ENCODE results near the gene CCDC43. TPM values are rescaled to one million over a fixed set of nuclear protein-coding genes. Genes with fewer than 3 reads are reported as not detected.
"Not testable (repeated sequence)": the region's sequence is repeated elsewhere in the genome, so short reads cannot be mapped to it uniquely, and the experiment has no call there.

CCDC43 gene
- total RNA-seq, 1 experiment from 2014 or later = 16.0 TPM

DNA sequence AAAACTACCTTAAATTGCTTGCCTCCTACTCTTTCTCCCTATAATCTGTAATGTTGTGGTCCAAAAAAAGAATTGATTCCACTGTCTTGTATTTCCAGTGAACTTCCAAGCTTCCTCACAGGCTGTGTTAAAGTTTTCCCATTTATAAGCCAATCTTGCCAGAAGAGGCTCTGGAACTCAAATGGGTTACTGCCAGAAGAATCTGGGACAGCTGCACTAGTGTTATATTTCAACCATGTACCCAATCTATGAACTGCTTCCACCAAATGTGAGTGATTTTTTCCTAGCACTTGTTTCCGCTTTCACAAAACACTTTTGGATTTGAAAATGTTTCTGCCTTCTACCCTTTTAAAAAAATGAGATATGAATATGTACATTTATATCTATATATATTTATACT is 1.8 kb downstream of the CCDC43 start:
- Histone ChIP-seq H3K27ac (ENCODE audit: low read length) (no peak overlapping the region), H3K4me1 (ENCODE audit: control insufficient read depth, insufficient read depth, low read length) (0 out of 2 replicates have a peak, but pooled peaks cover 7% of the 10 kb centered on the region), H3K4me3 (ENCODE audit: low read depth in 2 of 2, low read length in 2 of 2) (no peak overlapping the region), H3K27me3 (ENCODE audit: control insufficient read depth, insufficient read depth, low read length) (no peaks in the 10 kb centered on the region), H3K36me3 (ENCODE audit: control insufficient read depth, insufficient read depth, low read length) (no peaks in the 10 kb centered on the region; the same call in none of the 2 replicates), H3K9me3 (ENCODE audit: control insufficient read depth, insufficient read depth, low read depth, low read length) (no peaks in the 10 kb centered on the region)
- ATAC-seq (no peak), DNase-seq (ENCODE audit: low read depth, low spot score) (no peak)
- POLR2A ChIA-PET = no interaction called here
- BruUV-seq (replicated peaks) = no TSS peak
- CTCF ChIA-PET = no interaction called here
- intact Hi-C loops (cut with micrococcal nuclease; ENCODE audit: unreplicated experiment) (no loop called here), in situ Hi-C loops (cut with HindIII; ENCODE audit: low pct_unique_long_range_greater_than_20kb, low sequenced_read_pairs) (no loop called here)
- TF ChIP-seq, protein P1, sequence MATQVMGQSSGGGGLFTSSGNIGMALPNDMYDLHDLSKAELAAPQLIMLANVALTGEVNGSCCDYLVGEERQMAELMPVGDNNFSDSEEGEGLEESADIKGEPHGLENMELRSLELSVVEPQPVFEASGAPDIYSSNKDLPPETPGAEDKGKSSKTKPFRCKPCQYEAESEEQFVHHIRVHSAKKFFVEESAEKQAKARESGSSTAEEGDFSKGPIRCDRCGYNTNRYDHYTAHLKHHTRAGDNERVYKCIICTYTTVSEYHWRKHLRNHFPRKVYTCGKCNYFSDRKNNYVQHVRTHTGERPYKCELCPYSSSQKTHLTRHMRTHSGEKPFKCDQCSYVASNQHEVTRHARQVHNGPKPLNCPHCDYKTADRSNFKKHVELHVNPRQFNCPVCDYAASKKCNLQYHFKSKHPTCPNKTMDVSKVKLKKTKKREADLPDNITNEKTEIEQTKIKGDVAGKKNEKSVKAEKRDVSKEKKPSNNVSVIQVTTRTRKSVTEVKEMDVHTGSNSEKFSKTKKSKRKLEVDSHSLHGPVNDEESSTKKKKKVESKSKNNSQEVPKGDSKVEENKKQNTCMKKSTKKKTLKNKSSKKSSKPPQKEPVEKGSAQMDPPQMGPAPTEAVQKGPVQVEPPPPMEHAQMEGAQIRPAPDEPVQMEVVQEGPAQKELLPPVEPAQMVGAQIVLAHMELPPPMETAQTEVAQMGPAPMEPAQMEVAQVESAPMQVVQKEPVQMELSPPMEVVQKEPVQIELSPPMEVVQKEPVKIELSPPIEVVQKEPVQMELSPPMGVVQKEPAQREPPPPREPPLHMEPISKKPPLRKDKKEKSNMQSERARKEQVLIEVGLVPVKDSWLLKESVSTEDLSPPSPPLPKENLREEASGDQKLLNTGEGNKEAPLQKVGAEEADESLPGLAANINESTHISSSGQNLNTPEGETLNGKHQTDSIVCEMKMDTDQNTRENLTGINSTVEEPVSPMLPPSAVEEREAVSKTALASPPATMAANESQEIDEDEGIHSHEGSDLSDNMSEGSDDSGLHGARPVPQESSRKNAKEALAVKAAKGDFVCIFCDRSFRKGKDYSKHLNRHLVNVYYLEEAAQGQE (IDR thresholded peaks at IDR 0.05; ENCODE audit: insufficient read depth in 1 of 2, low read depth in 2 of 2, low read length in 1 of 2) = no peak
- TF ChIP-seq, protein P2, sequence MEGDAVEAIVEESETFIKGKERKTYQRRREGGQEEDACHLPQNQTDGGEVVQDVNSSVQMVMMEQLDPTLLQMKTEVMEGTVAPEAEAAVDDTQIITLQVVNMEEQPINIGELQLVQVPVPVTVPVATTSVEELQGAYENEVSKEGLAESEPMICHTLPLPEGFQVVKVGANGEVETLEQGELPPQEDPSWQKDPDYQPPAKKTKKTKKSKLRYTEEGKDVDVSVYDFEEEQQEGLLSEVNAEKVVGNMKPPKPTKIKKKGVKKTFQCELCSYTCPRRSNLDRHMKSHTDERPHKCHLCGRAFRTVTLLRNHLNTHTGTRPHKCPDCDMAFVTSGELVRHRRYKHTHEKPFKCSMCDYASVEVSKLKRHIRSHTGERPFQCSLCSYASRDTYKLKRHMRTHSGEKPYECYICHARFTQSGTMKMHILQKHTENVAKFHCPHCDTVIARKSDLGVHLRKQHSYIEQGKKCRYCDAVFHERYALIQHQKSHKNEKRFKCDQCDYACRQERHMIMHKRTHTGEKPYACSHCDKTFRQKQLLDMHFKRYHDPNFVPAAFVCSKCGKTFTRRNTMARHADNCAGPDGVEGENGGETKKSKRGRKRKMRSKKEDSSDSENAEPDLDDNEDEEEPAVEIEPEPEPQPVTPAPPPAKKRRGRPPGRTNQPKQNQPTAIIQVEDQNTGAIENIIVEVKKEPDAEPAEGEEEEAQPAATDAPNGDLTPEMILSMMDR (IDR thresholded peaks at IDR 0.05) = no peak
- TF ChIP-seq SIN3A (IDR thresholded peaks at IDR 0.05; ENCODE audit: borderline replicate concordance, insufficient read depth, low read depth, low read length) (no peak), POLR2AphosphoS5 (IDR thresholded peaks at IDR 0.05; ENCODE audit: low read depth, low read length) (no peak), TCF7L2 (IDR thresholded peaks at IDR 0.05; ENCODE audit: low read depth, low read length) (no peak)

DNA sequence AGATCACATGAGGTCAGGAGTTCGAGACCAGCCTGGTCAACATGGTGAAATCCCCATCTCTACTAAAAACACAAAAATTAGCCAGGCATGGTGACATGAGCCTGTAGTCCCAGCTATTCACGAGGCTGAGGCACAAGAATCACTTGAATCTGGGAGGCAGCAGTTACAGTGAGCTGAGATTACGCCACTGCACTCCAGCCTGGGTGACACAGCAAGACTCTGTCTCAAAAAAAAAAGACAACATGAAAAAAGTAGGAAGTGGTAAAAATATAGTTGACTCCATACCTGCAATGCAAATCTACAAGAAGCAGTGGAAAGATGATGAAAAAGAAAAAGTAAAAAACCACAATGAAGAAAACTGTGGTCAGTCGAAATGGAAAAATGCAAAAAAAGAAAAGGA is 6.3 kb downstream of the CCDC43 start:
- H3K4me3 ChIP-seq (ENCODE audit: low read depth in 2 of 2, low read length in 2 of 2); H3K4me1 ChIP-seq (ENCODE audit: control insufficient read depth, insufficient read depth, low read length); H3K36me3 ChIP-seq (ENCODE audit: control insufficient read depth, insufficient read depth, low read length); ATAC-seq; in situ Hi-C loops (cut with HindIII; ENCODE audit: low pct_unique_long_range_greater_than_20kb, low sequenced_read_pairs); intact Hi-C loops (cut with micrococcal nuclease; ENCODE audit: unreplicated experiment); CTCF ChIA-PET; POLR2A ChIA-PET; H3K9me3 ChIP-seq (ENCODE audit: control insufficient read depth, insufficient read depth, low read depth, low read length); BruUV-seq (replicated peaks); DNase-seq (ENCODE audit: low read depth, low spot score); H3K27me3 ChIP-seq (ENCODE audit: control insufficient read depth, insufficient read depth, low read length); H3K27ac ChIP-seq (ENCODE audit: low read length): not testable (repeated sequence)

DNA sequence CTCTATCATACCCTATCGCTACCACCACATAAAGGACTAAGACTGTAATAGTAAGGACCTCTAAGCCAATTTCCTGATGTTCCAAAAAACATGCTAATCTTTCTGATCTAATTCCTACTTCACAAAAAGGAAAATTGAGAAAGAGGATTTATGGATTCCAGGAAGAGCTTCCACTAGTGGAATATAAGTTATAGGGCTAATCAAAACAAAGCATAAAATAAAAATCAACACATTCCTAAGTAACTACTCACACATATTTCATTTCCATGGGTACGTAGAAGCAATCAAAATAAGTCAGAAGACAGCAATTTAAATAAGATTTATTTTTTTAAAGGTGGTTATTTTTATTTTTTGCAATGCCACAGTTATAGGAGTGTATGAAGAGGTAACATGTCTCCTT is 12.4 kb downstream of the CCDC43 start:
- peaks cover 4% of the 10 kb centered on the region; the same call in 1 of the 2 replicates for H3K36me3 ChIP-seq (ENCODE audit: control insufficient read depth, insufficient read depth, low read length)
- H3K9me3 ChIP-seq (ENCODE audit: control insufficient read depth, insufficient read depth, low read depth, low read length) = no peaks in the 10 kb centered on the region
- in situ Hi-C loops (cut with HindIII; ENCODE audit: low pct_unique_long_range_greater_than_20kb, low sequenced_read_pairs) = no loop called here
- no peak for DNase-seq (ENCODE audit: low read depth, low spot score)
- no peaks in the 10 kb centered on the region; the same call in 1 of the 2 replicates for H3K4me1 ChIP-seq (ENCODE audit: control insufficient read depth, insufficient read depth, low read length)
- no peak for TF ChIP-seq TCF7L2 (IDR thresholded peaks at IDR 0.05; ENCODE audit: low read depth, low read length)
- TF ChIP-seq, protein P1 (IDR thresholded peaks at IDR 0.05; ENCODE audit: insufficient read depth in 1 of 2, low read depth in 2 of 2, low read length in 1 of 2) = no peak
- TF ChIP-seq, protein P2 (IDR thresholded peaks at IDR 0.05) = no peak
- TF ChIP-seq SIN3A (IDR thresholded peaks at IDR 0.05; ENCODE audit: borderline replicate concordance, insufficient read depth, low read depth, low read length) = no peak
- no peak for TF ChIP-seq POLR2AphosphoS5 (IDR thresholded peaks at IDR 0.05; ENCODE audit: low read depth, low read length)
- H3K27me3 ChIP-seq (ENCODE audit: control insufficient read depth, insufficient read depth, low read length) = no peaks in the 10 kb centered on the region
- intact Hi-C loops (cut with micrococcal nuclease; ENCODE audit: unreplicated experiment) = no loop called here
- ChIA-PET CTCF (no interaction called here), POLR2A (no interaction called here)
- no peak for ATAC-seq
- H3K4me3 ChIP-seq (ENCODE audit: low read depth in 2 of 2, low read length in 2 of 2) = no peak overlapping the region
- BruUV-seq (replicated peaks) = no TSS peak
- no peak overlapping the region for H3K27ac ChIP-seq (ENCODE audit: low read length)
